Esophagus (tissue), 2 donors: Measurements from ENCODE around the gene RNH1. TPM values are rescaled to one million over a fixed set of nuclear protein-coding genes. Genes with fewer than 3 reads are reported as not detected.

ENCODE experiments used
- H3K27ac ChIP-seq, 2 donors: one replicate each; pipeline ENCODE4 v1.5.1; 2013; ENCODE audit warnings: low read depth in 2 of 2, mild to moderate bottlenecking in 2 of 2, inconsistent platforms in 1 of 2, low read length in 1 of 2, moderate library complexity in 1 of 2
- H3K27me3 ChIP-seq, 2 donors: one replicate each; pipeline ENCODE4 v1.6.1; 2013; ENCODE audit warnings: low read length in 2 of 2, control low read depth in 1 of 2, mild to moderate bottlenecking in 1 of 2; ENCODE audit not compliant: insufficient read depth in 2 of 2, control insufficient read depth in 1 of 2
- H3K36me3 ChIP-seq, 2 donors: one replicate each; pipeline ENCODE4 v1.6.1; 2013; ENCODE audit warnings: low read length in 1 of 2; ENCODE audit not compliant: control insufficient read depth in 2 of 2, insufficient read depth in 2 of 2
- H3K4me1 ChIP-seq, 2 donors: one replicate each; pipeline ENCODE4 v1.6.1; 2013; ENCODE audit warnings: low read length in 1 of 2; ENCODE audit not compliant: control insufficient read depth in 2 of 2, insufficient read depth in 2 of 2
- H3K4me3 ChIP-seq, 2 donors: one replicate each; pipeline ENCODE4 v1.5.1; 2013; ENCODE audit warnings: low read length in 2 of 2, mild to moderate bottlenecking in 2 of 2, low read depth in 1 of 2, moderate library complexity in 1 of 2
- H3K9me3 ChIP-seq, 2 donors: one replicate each; pipeline ENCODE4 v1.6.1; 2013; ENCODE audit warnings: mild to moderate bottlenecking in 2 of 2, low read depth in 1 of 2, low read length in 1 of 2, moderate library complexity in 1 of 2; ENCODE audit not compliant: control insufficient read depth in 2 of 2, insufficient read depth in 1 of 2
- WGBS, 2 donors: extraction: QIAGEN DNeasy Blood & Tissue Kit; methylation state at CpG; one replicate each; pipeline ENCODE4 v1.1.7; 2013; 5-methylcytosine and 5-hydroxymethylcytosine counted together
- polyA plus RNA-seq, 2 donors: library from polyadenylated mRNA; stranded (reverse); fragments of 200-250 nt; gene quantifications; one replicate each; pipeline ENCODE4 v1.2.3, GENCODE V29; 2013
- donor health status: healthy with polysubstance abuse.
- donor health status: Bipolar disorder and iron deficiency.

The RNH1 gene
- polyA plus RNA-seq, 2 donors, result 106 to 219 TPM

DNA sequence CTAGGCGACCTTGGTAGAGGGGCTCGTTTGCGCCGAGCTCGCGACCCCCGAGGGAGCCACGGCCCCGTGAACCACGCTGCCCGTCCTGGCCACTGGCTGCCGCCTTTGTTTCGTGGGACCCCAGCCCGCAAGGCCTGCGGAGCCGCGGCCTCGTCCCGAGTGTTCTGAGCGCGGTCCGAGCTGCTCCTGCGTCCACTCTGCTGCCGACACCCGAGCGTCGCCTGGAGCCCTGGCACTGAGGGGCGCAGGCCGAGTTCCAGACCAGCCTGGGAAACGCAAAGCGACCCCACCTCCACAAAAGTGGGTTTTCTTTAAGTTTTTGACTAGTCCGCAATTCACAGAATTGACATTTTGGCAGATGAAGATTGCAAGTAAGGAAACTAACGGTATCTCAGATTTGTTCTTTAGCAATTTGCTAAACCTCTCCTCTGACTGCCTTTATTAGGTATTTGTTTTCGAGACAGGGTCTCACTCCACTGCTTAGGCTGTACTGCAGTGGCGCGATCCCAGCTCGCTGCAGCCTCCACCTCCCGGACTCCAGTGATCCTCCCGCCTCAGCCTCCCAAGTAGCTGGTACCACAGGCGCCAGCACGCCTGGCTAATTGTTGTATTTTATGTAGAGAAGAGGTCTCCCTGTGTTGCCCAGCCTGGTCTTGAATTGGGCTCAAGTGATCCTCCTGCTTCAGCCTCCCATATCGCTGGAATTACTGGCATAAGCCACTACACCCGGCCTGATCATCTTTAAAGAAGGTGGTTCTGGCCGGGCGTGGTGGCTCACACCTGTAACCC lies 879 bp upstream of the RNH1 start:
- peaks cover under 1 to 15% of the 10 kb centered on the region in 2 donors for H3K4me1 ChIP-seq
- peak overlapping the region; percentile 55 to 59 for H3K4me3 ChIP-seq
- H3K9me3 ChIP-seq, result no peaks in the 10 kb centered on the region
- peaks cover 0 to 3% of the 10 kb centered on the region in 2 donors for H3K36me3 ChIP-seq
- 38 to 44% methylated on average over 45 of the region's 45 CpGs for WGBS, 2 donors
- no peaks in the 10 kb centered on the region for H3K27me3 ChIP-seq
- H3K27ac ChIP-seq, result peak overlapping the region; percentile 91 to 99

GRCh38 chr11:506238-506994 lies 626 bp downstream of the RNH1 start:
- peak overlapping the region; percentile 99 to 100 for H3K27ac ChIP-seq
- peaks cover 0 to 9% of the 10 kb centered on the region in 2 donors for H3K36me3 ChIP-seq
- peaks cover 6 to 22% of the 10 kb centered on the region in 2 donors for H3K4me1 ChIP-seq
- peak overlapping the region; percentile 70 to 85 for H3K4me3 ChIP-seq
- no peaks in the 10 kb centered on the region for H3K9me3 ChIP-seq
- H3K27me3 ChIP-seq, result no peaks in the 10 kb centered on the region
- 0% methylated on average over 63 to 71 of the region's 71 CpGs for WGBS, 2 donors

GRCh38 chr11:504994-505344 lies 2.1 kb downstream of the RNH1 start:
- Histone ChIP-seq H3K27ac (peak overlapping the region; percentile 99 to 100), H3K4me3 (peak overlapping the region in 1 of 2 donors; percentile 49)
- WGBS, 2 donors, result 45 to 65% methylated on average over 7 of the region's 7 CpGs

DNA sequence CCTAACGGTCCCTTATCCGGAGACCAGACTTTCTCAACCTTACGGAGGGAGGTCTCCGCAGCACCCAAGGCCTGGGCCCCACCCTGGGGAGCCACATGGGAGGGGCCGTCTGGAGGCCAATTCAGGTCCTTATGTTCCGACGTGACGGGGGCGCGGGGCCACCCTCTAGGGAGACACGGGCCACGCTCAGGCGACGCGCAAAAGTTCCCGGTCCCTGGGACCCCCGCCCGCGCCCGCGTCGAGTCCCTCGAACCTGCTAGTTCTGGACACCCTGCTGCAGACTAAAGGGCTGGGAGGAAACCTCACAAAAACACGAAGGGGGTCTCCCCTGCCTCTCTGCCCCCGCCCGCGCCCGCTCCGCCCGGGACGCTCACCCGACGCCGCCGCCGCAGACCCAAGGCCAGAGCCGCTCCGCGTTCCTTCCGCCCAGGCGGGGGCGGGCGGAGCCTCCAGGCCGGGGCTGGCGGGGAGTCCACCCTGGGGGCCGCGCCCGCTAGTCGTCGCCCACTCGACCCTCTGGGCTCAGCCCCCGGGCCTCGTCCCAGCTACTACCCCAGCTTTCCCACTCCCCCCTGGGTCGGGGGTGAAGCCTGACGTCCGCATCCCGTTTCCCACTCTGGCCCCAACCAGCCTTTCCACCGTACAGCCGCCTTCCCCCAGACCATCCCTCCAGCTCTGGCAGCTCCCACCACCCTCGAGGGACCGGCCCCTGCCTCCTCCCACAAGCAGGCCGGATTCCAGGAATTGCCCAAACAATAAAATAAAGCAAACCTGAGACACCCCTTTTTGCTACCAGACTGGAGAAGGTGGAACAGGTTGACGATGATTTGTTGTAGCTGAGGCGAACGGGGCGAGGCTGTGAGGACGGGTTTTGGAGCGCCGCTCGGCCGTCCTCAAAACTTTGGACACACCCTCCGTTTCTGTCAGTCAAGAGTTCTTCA lies 2.7 kb downstream of the RNH1 start:
- H3K27me3 ChIP-seq, result no peaks in the 10 kb centered on the region
- no peaks in the 10 kb centered on the region for H3K9me3 ChIP-seq
- peak overlapping the region; percentile 99 to 100 for H3K27ac ChIP-seq
- H3K4me1 ChIP-seq, result peaks cover 6 to 24% of the 10 kb centered on the region in 2 donors
- peak overlapping the region; percentile 36 to 49 for H3K4me3 ChIP-seq
- H3K36me3 ChIP-seq, result peaks cover 11 to 26% of the 10 kb centered on the region in 2 donors
- WGBS, 2 donors, result 10 to 17% methylated on average over 62 to 72 of the region's 72 CpGs

More at GRCh38 chr11:504994-505344, 2.1 kb downstream of the RNH1 start:
- H3K9me3 ChIP-seq, result no peaks in the 10 kb centered on the region
- H3K4me1 ChIP-seq, result peaks cover 6 to 24% of the 10 kb centered on the region in 2 donors
- H3K36me3 ChIP-seq, result peaks cover 6 to 22% of the 10 kb centered on the region in 2 donors
- no peaks in the 10 kb centered on the region for H3K27me3 ChIP-seq

DNA sequence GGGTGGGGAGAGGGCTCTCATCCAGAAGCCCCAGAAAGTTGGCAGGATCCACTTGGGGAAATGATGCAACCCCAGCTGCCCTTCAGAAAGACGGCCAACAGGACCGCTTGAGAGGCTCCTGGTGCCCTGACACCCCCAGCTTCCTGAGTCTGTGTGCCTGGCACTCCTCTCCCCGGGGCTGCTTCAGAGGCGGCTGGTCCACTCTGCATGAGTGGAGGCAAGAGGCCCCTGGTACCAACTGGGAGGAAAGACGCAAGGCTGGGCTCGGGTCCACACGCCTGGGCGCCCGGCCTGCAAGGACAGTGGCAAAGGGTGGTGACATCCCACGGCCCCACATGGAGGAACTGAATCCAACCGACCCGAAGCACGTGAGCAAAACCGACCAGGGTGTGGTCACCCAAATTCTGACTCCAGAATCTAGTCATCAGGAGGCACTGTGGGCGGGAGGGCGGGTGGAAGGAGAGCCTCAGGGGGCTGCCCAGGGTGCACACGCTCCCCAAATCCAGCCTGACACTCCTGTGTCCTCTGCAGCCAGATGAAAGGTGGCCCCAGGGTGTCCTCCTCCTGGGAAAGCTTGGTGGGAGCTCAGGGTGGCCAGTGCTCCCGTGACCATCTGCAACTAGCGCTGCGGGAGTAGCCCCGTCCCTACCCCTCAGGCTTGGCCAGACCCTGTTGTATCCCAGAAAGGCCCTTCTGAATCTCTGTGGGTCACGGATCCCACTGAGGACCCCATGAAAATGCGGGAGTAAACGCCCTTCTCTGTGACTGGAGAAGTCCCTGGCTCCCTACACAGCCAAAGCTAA lies 3.7 kb downstream of the RNH1 start:
- WGBS, 2 donors, result 50 to 62% methylated on average over 24 of the region's 24 CpGs
- peak overlapping the region; percentile 36 to 49 for H3K4me3 ChIP-seq
- no peaks in the 10 kb centered on the region for H3K27me3 ChIP-seq
- H3K4me1 ChIP-seq, result peaks cover 6 to 24% of the 10 kb centered on the region in 2 donors
- peak overlapping the region; percentile 99 to 100 for H3K27ac ChIP-seq
- H3K36me3 ChIP-seq, result peaks cover 11 to 35% of the 10 kb centered on the region in 2 donors
- no peaks in the 10 kb centered on the region for H3K9me3 ChIP-seq

GRCh38 chr11:502288-503178 lies 4.5 kb downstream of the RNH1 start:
- Histone ChIP-seq H3K36me3 (peaks cover 15 to 43% of the 10 kb centered on the region in 2 donors), H3K4me3 (no peak overlapping the region), H3K27me3 (no peaks in the 10 kb centered on the region), H3K4me1 (peaks cover 6 to 20% of the 10 kb centered on the region in 2 donors), H3K27ac (peak overlapping the region in 1 of 2 donors; percentile 67), H3K9me3 (no peaks in the 10 kb centered on the region)
- WGBS, 2 donors, result 76 to 82% methylated on average over 10 of the region's 10 CpGs

- H3K4me1 ChIP-seq, result peaks cover 6 to 20% of the 10 kb centered on the region in 2 donors
- H3K27ac ChIP-seq, result no peak overlapping the region
- WGBS, 2 donors, result 83 to 90% methylated on average over 19 of the region's 19 CpGs
- peaks cover 15 to 51% of the 10 kb centered on the region in 2 donors for H3K36me3 ChIP-seq
- H3K27me3 ChIP-seq, result no peaks in the 10 kb centered on the region
- no peaks in the 10 kb centered on the region for H3K9me3 ChIP-seq
- H3K4me3 ChIP-seq, result no peak overlapping the region
Measured at GRCh38 chr11:501683-502287, 5.3 kb downstream of the RNH1 start.
